Activated naive CD8-positive, alpha-beta T cell (primary cell): ENCODE data around the gene SERTAD3.

Source experiments
- H3K27ac Mint-ChIP-seq: one replicate; pipeline ENCODE4 v1.8.0; 2021; ENCODE audit warnings: mixed read lengths
- H3K27me3 Mint-ChIP-seq: one replicate; pipeline ENCODE4 v1.8.0; 2021; ENCODE audit warnings: mixed read lengths
- H3K36me3 Mint-ChIP-seq: one replicate; pipeline ENCODE4 v1.8.0; 2021; ENCODE audit warnings: mixed read lengths
- H3K4me1 Mint-ChIP-seq: one replicate; pipeline ENCODE4 v1.8.0; 2021; ENCODE audit warnings: low read depth, mixed read lengths
- H3K4me3 Mint-ChIP-seq: one replicate; pipeline ENCODE4 v1.8.0; 2021; ENCODE audit warnings: mild to moderate bottlenecking, mixed read lengths
- H3K9me3 Mint-ChIP-seq: one replicate; pipeline ENCODE4 v1.8.0; 2021; ENCODE audit warnings: low read depth, mixed read lengths

SERTAD3 gene

DNA sequence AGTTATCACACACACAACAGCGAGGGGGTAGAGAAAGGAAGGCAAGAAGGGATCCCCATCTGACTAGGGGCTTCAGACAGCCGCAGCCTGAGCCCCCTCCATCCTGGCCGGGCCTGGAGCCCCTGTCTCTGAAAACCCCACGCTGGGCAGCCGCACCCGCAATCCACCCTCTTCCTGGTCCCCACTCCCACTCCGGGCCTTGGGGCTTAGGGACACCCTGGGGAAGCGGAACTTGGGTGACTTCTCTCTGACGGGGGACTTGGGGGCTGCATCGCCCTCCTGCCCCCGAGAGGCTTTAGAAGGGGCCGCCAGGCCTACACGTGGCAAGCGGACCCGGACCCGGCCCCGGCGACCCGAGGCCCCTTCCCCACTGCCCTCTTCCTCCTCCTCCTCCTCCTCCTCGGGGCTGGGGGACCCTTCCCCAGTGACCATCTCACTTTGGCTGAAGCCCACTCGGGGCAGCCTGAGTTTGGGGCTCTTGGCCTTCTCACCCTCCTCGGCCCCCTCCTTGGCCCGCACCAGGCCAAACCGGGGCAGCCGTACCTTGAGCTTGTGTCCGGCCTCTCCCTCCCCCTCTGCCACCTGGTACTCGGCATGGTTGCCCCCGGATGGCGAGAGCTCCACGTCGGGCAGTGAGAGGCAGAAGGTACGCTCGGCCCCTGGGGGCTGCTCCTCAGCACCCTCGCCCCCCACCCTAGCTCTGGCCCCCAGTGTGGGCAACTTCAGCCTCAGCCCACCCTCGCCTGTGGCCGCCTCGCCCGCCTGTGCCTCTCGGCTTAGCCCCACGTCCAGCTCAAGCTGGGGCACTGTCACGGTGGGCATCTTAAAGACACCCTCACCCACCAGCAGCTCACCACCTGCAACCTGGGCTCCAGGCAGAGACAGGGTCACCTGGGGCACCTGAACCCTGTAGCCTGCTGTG is 50.0 kb downstream of the SERTAD3 start:
- Mint-ChIP-seq H3K4me3 (no peak overlapping the region), H3K9me3 (no peaks in the 10 kb centered on the region), H3K36me3 (no peaks in the 10 kb centered on the region), H3K27ac (no peak overlapping the region), H3K4me1 (peaks cover 5% of the 10 kb centered on the region), H3K27me3 (no peaks in the 10 kb centered on the region)

DNA sequence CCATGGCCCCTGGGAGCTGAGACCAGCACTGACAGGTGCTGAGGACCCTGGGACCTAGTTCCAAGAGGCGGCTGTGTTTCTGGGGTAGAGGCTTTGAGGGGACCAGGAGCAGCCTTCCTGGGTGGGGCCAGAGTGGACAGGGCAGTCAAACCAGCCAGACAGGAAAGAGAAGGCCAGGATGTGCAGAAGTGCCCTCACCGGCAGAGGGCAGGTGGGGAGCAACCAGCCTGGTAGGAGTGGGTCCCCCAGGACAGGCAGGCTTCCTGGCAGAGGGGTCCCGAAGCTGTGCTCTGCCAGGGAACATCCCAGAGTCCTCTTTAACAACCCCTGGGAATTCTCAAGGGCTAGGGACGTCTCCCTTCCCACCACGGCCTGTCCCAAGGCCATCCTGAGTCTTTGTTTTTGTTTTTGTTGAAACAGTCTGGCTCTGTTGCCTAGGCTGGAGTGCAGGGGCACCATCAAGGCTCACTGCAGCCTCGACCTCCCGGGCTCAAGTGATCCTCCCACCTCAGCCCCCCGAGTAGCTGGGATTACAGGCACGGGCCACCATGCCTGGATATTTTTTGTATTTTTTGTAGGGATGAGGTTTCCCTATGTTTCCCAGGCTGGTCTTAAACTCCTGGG is 51.1 kb downstream of the SERTAD3 start:
- no peaks in the 10 kb centered on the region for H3K27me3 Mint-ChIP-seq
- H3K4me3 Mint-ChIP-seq: no peak overlapping the region
- H3K4me1 Mint-ChIP-seq: no peaks in the 10 kb centered on the region
- H3K36me3 Mint-ChIP-seq: no peaks in the 10 kb centered on the region
- no peak overlapping the region for H3K27ac Mint-ChIP-seq
- H3K9me3 Mint-ChIP-seq: no peaks in the 10 kb centered on the region

DNA sequence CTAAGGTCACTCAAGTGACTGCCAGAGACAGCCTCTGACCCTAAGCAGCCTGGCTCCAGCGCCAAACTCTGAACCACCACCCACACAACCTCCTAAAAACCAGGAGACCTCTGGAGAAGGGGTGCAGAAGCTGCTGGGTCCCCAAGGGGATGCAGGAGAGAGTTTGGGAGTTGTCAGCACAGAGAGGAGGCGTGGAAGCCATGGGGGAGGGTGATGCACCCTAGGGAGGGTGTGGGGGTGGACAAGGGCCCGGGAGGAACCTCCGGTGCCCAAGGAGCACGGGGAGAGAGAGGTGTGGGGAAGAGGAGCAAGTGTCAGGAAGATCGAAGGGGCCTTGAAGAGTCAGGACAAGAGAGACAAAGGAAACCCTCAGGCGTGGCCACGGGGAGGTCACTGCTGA is 52.0 kb downstream of the SERTAD3 start:
- Mint-ChIP-seq H3K36me3 (no peaks in the 10 kb centered on the region), H3K27me3 (no peaks in the 10 kb centered on the region), H3K9me3 (no peaks in the 10 kb centered on the region), H3K4me3 (no peak overlapping the region), H3K27ac (no peak overlapping the region), H3K4me1 (no peaks in the 10 kb centered on the region)
